ENCODE results near the gene LRRC36.

DNA sequence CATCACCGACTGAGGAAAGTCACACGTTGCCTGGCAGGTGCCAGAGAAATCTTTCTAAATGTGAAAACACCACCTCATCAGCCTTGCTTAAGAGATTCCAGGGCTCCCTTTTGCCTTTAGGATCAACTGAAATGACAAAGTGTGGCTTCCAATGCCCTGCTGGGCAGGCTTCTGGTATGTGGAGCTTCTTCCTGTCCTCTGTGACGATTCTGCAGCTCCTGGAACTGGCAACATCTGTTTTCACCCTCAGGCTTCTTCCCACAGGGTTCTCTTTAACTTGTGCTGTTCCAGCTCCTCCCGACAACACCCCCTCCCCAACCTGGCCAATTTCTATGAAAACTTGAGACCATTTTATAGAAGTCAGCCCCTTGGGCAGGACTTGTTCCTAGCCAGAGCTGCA lies 94.4 kb downstream of the LRRC36 start:
- no peak for TF ChIP-seq CTCF (IDR thresholded peaks at IDR 0.05; ENCODE audit: insufficient read depth, low read length, poor library complexity, severe bottlenecking)
- TF ChIP-seq EZH2phosphoT487 (conservative IDR thresholded peaks at IDR 0.05; ENCODE audit: low read length): no peak

Data from SU-DHL-6 (cell line).